D721Med (cell line): Measurements from ENCODE around the gene SLC1A2.

ENCODE experiments used
- DNase-seq: peaks from one replicate; pipeline ENCODE4 v3.0.0; 2011; ENCODE audit warnings: low spot score; ENCODE audit not compliant: insufficient read length
- FAIRE-seq: peaks from 2 replicates; lab custom pipeline; 2011; peaks lifted over from hg19 to GRCh38; lab: Jason Lieb, UNC
- TF ChIP-seq, protein P1 (sequence below): IDR thresholded peaks from 2 replicates; pipeline ENCODE4 v1.5.1; 2012; ENCODE audit warnings: mild to moderate bottlenecking, control low read depth; ENCODE audit not compliant: insufficient read depth; ENCODE audit errors: missing control alignments

Gene SLC1A2

DNA sequence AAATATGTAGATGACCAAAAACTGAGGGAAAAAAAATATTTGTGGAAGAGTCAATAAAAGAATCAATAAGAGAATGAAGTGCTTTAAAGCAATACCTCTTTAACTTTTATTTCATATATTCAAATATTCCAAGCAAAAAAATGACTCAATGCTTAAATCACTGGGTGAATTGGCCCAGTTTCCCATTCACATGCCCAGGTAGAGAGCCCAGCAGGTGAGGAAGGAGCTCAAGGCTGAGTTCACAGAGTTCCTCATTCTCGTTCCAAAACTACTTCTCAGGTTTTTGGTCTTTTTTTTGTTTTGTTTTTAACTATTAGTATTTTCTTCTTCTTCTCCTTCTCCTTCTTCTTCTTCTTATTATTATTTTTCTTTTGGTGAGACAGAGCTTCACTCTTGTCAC lies 30.2 kb downstream of the SLC1A2 start:
- TF ChIP-seq, protein P1, sequence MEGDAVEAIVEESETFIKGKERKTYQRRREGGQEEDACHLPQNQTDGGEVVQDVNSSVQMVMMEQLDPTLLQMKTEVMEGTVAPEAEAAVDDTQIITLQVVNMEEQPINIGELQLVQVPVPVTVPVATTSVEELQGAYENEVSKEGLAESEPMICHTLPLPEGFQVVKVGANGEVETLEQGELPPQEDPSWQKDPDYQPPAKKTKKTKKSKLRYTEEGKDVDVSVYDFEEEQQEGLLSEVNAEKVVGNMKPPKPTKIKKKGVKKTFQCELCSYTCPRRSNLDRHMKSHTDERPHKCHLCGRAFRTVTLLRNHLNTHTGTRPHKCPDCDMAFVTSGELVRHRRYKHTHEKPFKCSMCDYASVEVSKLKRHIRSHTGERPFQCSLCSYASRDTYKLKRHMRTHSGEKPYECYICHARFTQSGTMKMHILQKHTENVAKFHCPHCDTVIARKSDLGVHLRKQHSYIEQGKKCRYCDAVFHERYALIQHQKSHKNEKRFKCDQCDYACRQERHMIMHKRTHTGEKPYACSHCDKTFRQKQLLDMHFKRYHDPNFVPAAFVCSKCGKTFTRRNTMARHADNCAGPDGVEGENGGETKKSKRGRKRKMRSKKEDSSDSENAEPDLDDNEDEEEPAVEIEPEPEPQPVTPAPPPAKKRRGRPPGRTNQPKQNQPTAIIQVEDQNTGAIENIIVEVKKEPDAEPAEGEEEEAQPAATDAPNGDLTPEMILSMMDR, result no peak
- FAIRE-seq, result no peak
- no peak for DNase-seq

DNA sequence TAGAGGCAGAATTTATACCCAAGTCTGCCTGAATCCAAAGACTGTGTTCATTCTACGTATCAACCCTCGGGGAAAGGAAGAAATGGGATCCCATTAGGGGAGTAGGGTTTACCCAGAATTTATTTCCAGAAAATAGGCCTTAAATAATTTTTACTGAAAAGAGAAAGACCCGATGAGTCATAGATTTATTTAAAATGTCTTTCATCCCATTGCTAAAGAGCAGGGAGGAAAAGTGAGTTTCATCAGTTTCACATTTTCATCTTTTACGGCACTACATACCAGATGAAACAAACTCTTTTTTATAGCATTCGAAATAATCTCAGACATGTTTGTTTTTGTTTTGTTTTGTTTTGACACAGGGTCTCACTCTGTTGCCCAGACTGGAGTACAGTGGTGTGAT lies 31.3 kb downstream of the SLC1A2 start:
- no peak for FAIRE-seq
- DNase-seq, result no peak
- TF ChIP-seq, protein P1, result no peak

DNA sequence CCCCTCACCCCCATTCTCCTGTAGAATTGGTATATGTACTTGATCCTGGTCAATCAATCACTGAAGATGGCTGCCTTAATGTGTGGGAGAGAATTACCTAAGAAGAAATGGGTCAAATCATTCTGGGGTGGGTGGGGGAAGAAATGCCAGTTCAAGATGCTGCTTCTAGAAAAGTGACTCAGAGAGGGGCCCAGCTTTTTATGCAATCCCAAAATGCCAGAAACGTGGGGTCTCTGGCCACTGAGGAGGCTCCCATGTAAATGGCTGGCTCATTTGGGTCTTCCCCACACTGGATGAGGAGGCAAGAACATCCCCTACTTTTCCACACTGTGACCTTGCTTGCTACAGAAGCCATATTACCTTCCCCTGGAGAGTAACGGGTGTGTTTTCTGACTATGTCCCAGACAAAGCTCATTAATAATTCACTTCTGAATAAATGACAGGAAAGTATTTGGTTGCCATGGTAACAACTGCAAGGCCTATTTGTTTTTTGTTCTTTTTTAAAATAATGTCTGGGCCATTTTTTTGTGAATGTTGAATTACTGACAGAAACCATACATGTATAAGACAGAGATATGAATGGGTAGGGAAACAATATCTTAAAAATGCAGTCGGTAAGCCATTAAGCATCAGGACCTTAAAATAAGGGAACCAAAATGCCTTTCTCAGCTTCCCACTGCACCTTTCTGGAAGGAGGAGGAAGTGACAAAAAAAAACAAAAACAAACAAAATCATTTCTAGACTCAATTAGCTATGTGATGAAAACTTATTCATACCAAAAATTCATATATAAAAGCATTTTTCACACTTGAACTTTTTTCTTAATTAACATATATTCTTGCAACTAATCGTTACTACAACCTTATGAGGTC lies 32.0 kb downstream of the SLC1A2 start:
- TF ChIP-seq, protein P1, result no peak
- no peak for DNase-seq
- FAIRE-seq, result no peak

DNA sequence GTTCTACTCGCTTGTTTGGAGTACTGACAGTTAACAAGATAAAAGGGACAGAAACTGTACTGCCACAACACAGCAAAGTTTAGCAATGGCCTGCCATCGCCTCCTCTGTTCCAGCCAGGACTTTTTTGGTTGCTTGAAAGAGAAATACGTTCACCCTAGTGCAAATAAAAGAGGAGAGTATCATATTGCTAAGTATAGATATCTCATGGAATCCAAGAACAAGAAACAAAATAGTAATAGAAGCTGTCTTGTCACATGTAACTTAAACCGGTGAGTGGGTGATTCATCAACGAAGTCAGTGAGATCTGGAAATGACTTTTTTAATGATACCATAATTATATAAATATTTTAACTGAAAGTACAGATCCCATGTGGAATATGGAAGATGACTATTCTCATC lies 35.4 kb downstream of the SLC1A2 start:
- FAIRE-seq (no peak), DNase-seq (no peak)
- TF ChIP-seq, protein P1, result no peak

DNA sequence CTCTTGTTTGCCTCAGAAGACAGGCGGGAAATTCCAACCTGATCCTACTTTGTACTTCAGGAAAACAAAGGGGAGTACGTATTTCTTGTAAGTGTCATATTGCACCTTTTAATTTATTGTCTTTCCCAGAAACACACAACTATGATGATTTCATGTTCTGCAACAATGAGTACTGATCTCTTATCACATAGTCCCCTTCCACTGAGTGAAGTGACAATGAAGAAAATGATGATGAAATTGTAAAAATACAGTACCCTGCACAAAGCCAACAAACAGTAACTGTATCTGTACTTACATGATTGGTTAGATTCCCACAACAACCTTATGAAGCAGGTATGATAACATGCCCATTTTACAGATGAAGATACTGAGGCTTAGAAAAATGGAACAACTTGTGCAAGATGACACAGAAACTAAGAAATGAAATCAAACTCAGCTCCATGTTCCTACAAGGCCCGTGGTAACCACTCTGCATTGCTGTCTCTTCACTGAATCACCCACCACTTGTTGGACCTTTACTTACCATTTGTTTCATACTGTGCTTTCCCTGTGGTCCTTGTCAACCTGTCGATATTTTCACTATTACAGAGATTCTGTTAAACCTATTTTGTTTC lies 37.5 kb downstream of the SLC1A2 start:
- FAIRE-seq (no peak), DNase-seq (no peak)
- TF ChIP-seq, protein P1, result no peak

DNA sequence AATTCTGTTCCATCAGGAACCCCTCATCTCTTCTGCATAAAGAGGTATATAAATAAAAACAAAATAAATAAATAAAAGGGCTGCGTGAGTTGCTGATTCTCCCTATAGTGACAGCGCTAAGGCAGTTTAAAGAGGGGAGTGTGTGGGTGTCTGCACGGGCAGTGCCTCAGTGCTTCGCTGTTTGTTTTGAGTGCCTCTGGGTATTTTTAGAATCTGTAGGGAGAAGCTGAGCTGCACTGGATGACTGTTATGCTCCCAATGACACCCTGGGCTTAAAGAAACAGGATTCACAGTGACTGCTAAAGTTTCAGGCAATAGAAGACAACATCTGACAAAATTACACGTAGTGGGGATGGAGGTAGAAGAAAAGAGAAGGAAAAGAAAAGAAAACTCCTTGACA lies 38.8 kb downstream of the SLC1A2 start:
- FAIRE-seq (no peak), DNase-seq (no peak)
- TF ChIP-seq, protein P1, result no peak

DNA sequence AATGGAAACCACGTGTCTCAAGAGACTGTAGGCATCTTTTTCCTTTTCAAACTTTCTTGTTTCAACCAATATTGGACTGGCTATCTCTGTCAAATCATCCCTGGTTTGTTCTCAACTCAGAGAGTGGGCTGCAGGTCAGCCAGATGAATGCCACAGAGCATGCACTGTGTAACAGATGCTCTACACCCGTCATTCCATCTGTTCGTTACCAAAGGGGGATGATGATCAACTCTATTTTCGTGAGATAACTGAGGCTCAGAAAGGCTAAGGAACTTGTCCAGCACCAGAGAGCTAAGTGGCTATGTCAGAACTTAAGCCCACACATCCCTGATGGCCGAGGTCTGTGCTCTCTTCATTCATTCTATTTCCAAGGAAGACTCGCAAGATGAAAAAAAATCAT lies 42.1 kb downstream of the SLC1A2 start:
- DNase-seq (no peak), FAIRE-seq (no peak)
- TF ChIP-seq, protein P1, result no peak
